Activated naive CD8-positive, alpha-beta T cell treated with anti-CD3 and anti-CD28 coated beads for 36 hours (primary cell): ENCODE results near the gene SCUBE3. TPM values are rescaled to one million over a fixed set of nuclear protein-coding genes. Genes with fewer than 3 reads are reported as not detected.

Source experiments
- DNase-seq: peaks from one replicate; pipeline ENCODE4 v3.0.0; 2021
- H3K27ac Mint-ChIP-seq: one replicate; pipeline ENCODE4 v1.8.0; 2022; ENCODE audit warnings: mild to moderate bottlenecking, moderate library complexity, mixed read lengths
- H3K27me3 Mint-ChIP-seq: one replicate; pipeline ENCODE4 v1.8.0; 2022; ENCODE audit warnings: mild to moderate bottlenecking, mixed read lengths
- H3K36me3 Mint-ChIP-seq: one replicate; pipeline ENCODE4 v1.8.0; 2021; ENCODE audit warnings: mild to moderate bottlenecking, mixed read lengths
- H3K4me1 Mint-ChIP-seq: one replicate; pipeline ENCODE4 v1.8.0; 2021; ENCODE audit warnings: mixed read lengths
- H3K4me3 Mint-ChIP-seq: one replicate; pipeline ENCODE4 v1.8.0; 2022; ENCODE audit warnings: mild to moderate bottlenecking, moderate library complexity, mixed read lengths
- H3K9me3 Mint-ChIP-seq: one replicate; pipeline ENCODE4 v1.8.0; 2022; ENCODE audit warnings: mixed read lengths
- total RNA-seq, 2 experiments: library from RNA; stranded (reverse); gene quantifications; one replicate each; pipeline ENCODE4 v1.2.3, GENCODE V29; 2021

The SCUBE3 gene
- total RNA-seq, 2 experiments from 2014 or later: not detected

- DNase-seq: no peak
- Mint-ChIP-seq H3K9me3 (no peaks in the 10 kb centered on the region), H3K4me1 (no peaks in the 10 kb centered on the region), H3K36me3 (no peaks in the 10 kb centered on the region), H3K4me3 (no peak overlapping the region), H3K27me3 (peaks cover 75% of the 10 kb centered on the region), H3K27ac (no peak overlapping the region)
Measured at GRCh38 chr6:35214869-35215664, 1.3 kb downstream of the SCUBE3 start.

GRCh38 chr6:35215665-35216411 lies 2.1 kb downstream of the SCUBE3 start:
- DNase-seq: no peak
- no peaks in the 10 kb centered on the region for H3K4me1 Mint-ChIP-seq
- H3K27ac Mint-ChIP-seq: no peak overlapping the region
- H3K36me3 Mint-ChIP-seq: no peaks in the 10 kb centered on the region
- peaks cover 73% of the 10 kb centered on the region for H3K27me3 Mint-ChIP-seq
- no peaks in the 10 kb centered on the region for H3K9me3 Mint-ChIP-seq
- H3K4me3 Mint-ChIP-seq: no peak overlapping the region

GRCh38 chr6:35216412-35216732 lies 2.6 kb downstream of the SCUBE3 start:
- H3K4me3 Mint-ChIP-seq: no peak overlapping the region
- H3K27ac Mint-ChIP-seq: no peak overlapping the region
- H3K36me3 Mint-ChIP-seq: no peaks in the 10 kb centered on the region
- no peaks in the 10 kb centered on the region for H3K9me3 Mint-ChIP-seq
- no peak for DNase-seq
- no peaks in the 10 kb centered on the region for H3K4me1 Mint-ChIP-seq
- peaks cover 69% of the 10 kb centered on the region for H3K27me3 Mint-ChIP-seq

GRCh38 chr6:35216851-35217811 lies 3.4 kb downstream of the SCUBE3 start:
- DNase-seq: no peak
- Mint-ChIP-seq H3K36me3 (no peaks in the 10 kb centered on the region), H3K4me1 (no peaks in the 10 kb centered on the region), H3K27ac (no peak overlapping the region), H3K4me3 (no peak overlapping the region), H3K27me3 (peaks cover 61% of the 10 kb centered on the region), H3K9me3 (no peaks in the 10 kb centered on the region)

- no peaks in the 10 kb centered on the region for H3K4me1 Mint-ChIP-seq
- peaks cover 52% of the 10 kb centered on the region for H3K27me3 Mint-ChIP-seq
- H3K4me3 Mint-ChIP-seq: no peak overlapping the region
Measured at GRCh38 chr6:35218021-35218420, 4.3 kb downstream of the SCUBE3 start.

GRCh38 chr6:35218456-35218855 lies 4.7 kb downstream of the SCUBE3 start:
- no peak overlapping the region for H3K4me3 Mint-ChIP-seq
- no peaks in the 10 kb centered on the region for H3K9me3 Mint-ChIP-seq
- H3K36me3 Mint-ChIP-seq: no peaks in the 10 kb centered on the region
- no peak for DNase-seq
- H3K27ac Mint-ChIP-seq: no peak overlapping the region
- H3K4me1 Mint-ChIP-seq: no peaks in the 10 kb centered on the region
- H3K27me3 Mint-ChIP-seq: peaks cover 48% of the 10 kb centered on the region

More at GRCh38 chr6:35218021-35218420, 4.3 kb downstream of the SCUBE3 start:
- no peak overlapping the region for H3K27ac Mint-ChIP-seq
- no peaks in the 10 kb centered on the region for H3K36me3 Mint-ChIP-seq
- no peak for DNase-seq
- H3K9me3 Mint-ChIP-seq: no peaks in the 10 kb centered on the region

- H3K36me3 Mint-ChIP-seq: no peaks in the 10 kb centered on the region
- no peaks in the 10 kb centered on the region for H3K4me1 Mint-ChIP-seq
- H3K27ac Mint-ChIP-seq: no peak overlapping the region
- H3K27me3 Mint-ChIP-seq: peaks cover 39% of the 10 kb centered on the region
- no peak for DNase-seq
- no peaks in the 10 kb centered on the region for H3K9me3 Mint-ChIP-seq
- H3K4me3 Mint-ChIP-seq: no peak overlapping the region
Measured at GRCh38 chr6:35219683-35220326, 6.0 kb downstream of the SCUBE3 start.

GRCh38 chr6:35220711-35221110 lies 7.0 kb downstream of the SCUBE3 start:
- H3K4me1 Mint-ChIP-seq: no peaks in the 10 kb centered on the region
- H3K9me3 Mint-ChIP-seq: no peaks in the 10 kb centered on the region
- H3K4me3 Mint-ChIP-seq: no peak overlapping the region
- H3K27ac Mint-ChIP-seq: no peak overlapping the region
- DNase-seq: no peak
- peaks cover 30% of the 10 kb centered on the region for H3K27me3 Mint-ChIP-seq
- H3K36me3 Mint-ChIP-seq: no peaks in the 10 kb centered on the region

- H3K27me3 Mint-ChIP-seq: peaks cover 6% of the 10 kb centered on the region
- H3K9me3 Mint-ChIP-seq: no peaks in the 10 kb centered on the region
- no peaks in the 10 kb centered on the region for H3K4me1 Mint-ChIP-seq
- H3K27ac Mint-ChIP-seq: no peak overlapping the region
- H3K4me3 Mint-ChIP-seq: no peak overlapping the region
- DNase-seq: no peak
- H3K36me3 Mint-ChIP-seq: no peaks in the 10 kb centered on the region
Measured at GRCh38 chr6:35223396-35223795, 9.6 kb downstream of the SCUBE3 start.

- Mint-ChIP-seq H3K27ac (no peak overlapping the region), H3K4me3 (no peak overlapping the region), H3K36me3 (no peaks in the 10 kb centered on the region), H3K27me3 (no peaks in the 10 kb centered on the region), H3K4me1 (no peaks in the 10 kb centered on the region), H3K9me3 (no peaks in the 10 kb centered on the region)
- DNase-seq: no peak
Measured at GRCh38 chr6:35224720-35225119, 11.0 kb downstream of the SCUBE3 start.

GRCh38 chr6:35228481-35228880 lies 14.7 kb downstream of the SCUBE3 start:
- no peaks in the 10 kb centered on the region for H3K27me3 Mint-ChIP-seq
- H3K27ac Mint-ChIP-seq: no peak overlapping the region
- no peaks in the 10 kb centered on the region for H3K9me3 Mint-ChIP-seq
- H3K4me3 Mint-ChIP-seq: no peak overlapping the region
- DNase-seq: no peak
- no peaks in the 10 kb centered on the region for H3K36me3 Mint-ChIP-seq
- H3K4me1 Mint-ChIP-seq: no peaks in the 10 kb centered on the region

- no peak for DNase-seq
- Mint-ChIP-seq H3K4me3 (no peak overlapping the region), H3K9me3 (no peaks in the 10 kb centered on the region), H3K27ac (no peak overlapping the region), H3K4me1 (no peaks in the 10 kb centered on the region), H3K36me3 (no peaks in the 10 kb centered on the region), H3K27me3 (no peaks in the 10 kb centered on the region)
Measured at GRCh38 chr6:35229304-35229703, 15.5 kb downstream of the SCUBE3 start.

GRCh38 chr6:35230498-35230897 lies 16.7 kb downstream of the SCUBE3 start:
- H3K4me1 Mint-ChIP-seq: no peaks in the 10 kb centered on the region
- peaks cover 5% of the 10 kb centered on the region for H3K36me3 Mint-ChIP-seq
- H3K4me3 Mint-ChIP-seq: no peak overlapping the region
- no peak overlapping the region for H3K27ac Mint-ChIP-seq
- no peak for DNase-seq
- H3K27me3 Mint-ChIP-seq: no peaks in the 10 kb centered on the region
- peaks cover 1% of the 10 kb centered on the region for H3K9me3 Mint-ChIP-seq

GRCh38 chr6:35230950-35231349 lies 17.2 kb downstream of the SCUBE3 start:
- H3K27me3 Mint-ChIP-seq: no peaks in the 10 kb centered on the region
- DNase-seq: no peak
- no peak overlapping the region for H3K27ac Mint-ChIP-seq
- no peak overlapping the region for H3K4me3 Mint-ChIP-seq
- H3K9me3 Mint-ChIP-seq: peaks cover 1% of the 10 kb centered on the region
- no peaks in the 10 kb centered on the region for H3K4me1 Mint-ChIP-seq
- peaks cover 5% of the 10 kb centered on the region for H3K36me3 Mint-ChIP-seq
